ENCODE results near the gene CDYL2.

The CDYL2 gene

GRCh38 chr16:80604600-80605355, 199.6 kb downstream of the CDYL2 start:
- Histone ChIP-seq H3K36me3 (ENCODE audit: control insufficient read depth in 2 of 2, insufficient read depth in 2 of 2, low read length in 2 of 2) (no peaks in the 10 kb centered on the region), H3K27me3 (ENCODE audit: control insufficient read depth in 1 of 2, insufficient read depth in 2 of 2, low read length in 2 of 2) (no peaks in the 10 kb centered on the region), H3K9me3 (ENCODE audit: control insufficient read depth in 2 of 2, low read length in 2 of 2) (no peaks in the 10 kb centered on the region), H3K27ac (ENCODE audit: low read length) (no peak overlapping the region), H3K9ac (ENCODE audit: low read length in 2 of 2) (no peak overlapping the region), H3K4me3 (ENCODE audit: low read length in 2 of 2) (no peak overlapping the region), H3K4me1 (ENCODE audit: control insufficient read depth, insufficient read depth, low read length) (no peaks in the 10 kb centered on the region)

GRCh38 chr16:80602894-80603293, 201.5 kb downstream of the CDYL2 start:
- Histone ChIP-seq H3K9ac (ENCODE audit: low read length in 2 of 2) (no peak overlapping the region), H3K36me3 (ENCODE audit: control insufficient read depth in 2 of 2, insufficient read depth in 2 of 2, low read length in 2 of 2) (no peaks in the 10 kb centered on the region), H3K27ac (ENCODE audit: low read length) (no peak overlapping the region), H3K4me1 (ENCODE audit: control insufficient read depth, insufficient read depth, low read length) (no peaks in the 10 kb centered on the region), H3K27me3 (ENCODE audit: control insufficient read depth in 1 of 2, insufficient read depth in 2 of 2, low read length in 2 of 2) (no peaks in the 10 kb centered on the region), H3K9me3 (ENCODE audit: control insufficient read depth in 2 of 2, low read length in 2 of 2) (no peaks in the 10 kb centered on the region), H3K4me3 (ENCODE audit: low read length in 2 of 2) (no peak overlapping the region)

DNA sequence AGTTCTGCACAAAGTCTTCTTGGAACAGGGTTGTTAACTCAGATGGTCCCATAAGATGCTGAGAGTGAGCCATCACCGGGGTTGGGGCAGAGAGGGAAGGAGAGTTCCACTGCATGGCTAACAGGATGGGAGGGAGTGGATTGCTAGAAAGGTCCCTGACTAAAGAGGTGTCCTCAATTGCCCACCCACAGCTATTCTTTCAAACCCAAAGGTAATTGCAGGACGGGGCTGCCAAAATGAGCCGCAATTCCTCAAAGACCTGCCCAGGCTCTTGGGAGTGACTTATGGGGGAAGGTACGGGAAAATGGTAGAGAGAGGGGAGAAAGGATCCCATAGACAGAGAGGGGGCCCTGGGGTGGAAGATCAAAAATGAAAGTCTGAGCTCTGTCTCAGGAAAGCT, 203.2 kb downstream of the CDYL2 start:
- Histone ChIP-seq H3K9ac (ENCODE audit: low read length in 2 of 2) (no peak overlapping the region), H3K4me1 (ENCODE audit: control insufficient read depth, insufficient read depth, low read length) (no peaks in the 10 kb centered on the region), H3K27me3 (ENCODE audit: control insufficient read depth in 1 of 2, insufficient read depth in 2 of 2, low read length in 2 of 2) (no peaks in the 10 kb centered on the region), H3K9me3 (ENCODE audit: control insufficient read depth in 2 of 2, low read length in 2 of 2) (no peaks in the 10 kb centered on the region), H3K4me3 (ENCODE audit: low read length in 2 of 2) (no peak overlapping the region), H3K27ac (ENCODE audit: low read length) (no peak overlapping the region), H3K36me3 (ENCODE audit: control insufficient read depth in 2 of 2, insufficient read depth in 2 of 2, low read length in 2 of 2) (no peaks in the 10 kb centered on the region)

GRCh38 chr16:80599466-80599865, 204.9 kb downstream of the CDYL2 start:
- H3K36me3 ChIP-seq (ENCODE audit: control insufficient read depth in 2 of 2, insufficient read depth in 2 of 2, low read length in 2 of 2), result no peaks in the 10 kb centered on the region
- no peaks in the 10 kb centered on the region for H3K4me1 ChIP-seq (ENCODE audit: control insufficient read depth, insufficient read depth, low read length)
- no peak overlapping the region for H3K9ac ChIP-seq (ENCODE audit: low read length in 2 of 2)
- no peak overlapping the region for H3K4me3 ChIP-seq (ENCODE audit: low read length in 2 of 2)
- H3K27me3 ChIP-seq (ENCODE audit: control insufficient read depth in 1 of 2, insufficient read depth in 2 of 2, low read length in 2 of 2), result no peaks in the 10 kb centered on the region
- no peak overlapping the region for H3K27ac ChIP-seq (ENCODE audit: low read length)
- H3K9me3 ChIP-seq (ENCODE audit: control insufficient read depth in 2 of 2, low read length in 2 of 2), result no peaks in the 10 kb centered on the region

DNA sequence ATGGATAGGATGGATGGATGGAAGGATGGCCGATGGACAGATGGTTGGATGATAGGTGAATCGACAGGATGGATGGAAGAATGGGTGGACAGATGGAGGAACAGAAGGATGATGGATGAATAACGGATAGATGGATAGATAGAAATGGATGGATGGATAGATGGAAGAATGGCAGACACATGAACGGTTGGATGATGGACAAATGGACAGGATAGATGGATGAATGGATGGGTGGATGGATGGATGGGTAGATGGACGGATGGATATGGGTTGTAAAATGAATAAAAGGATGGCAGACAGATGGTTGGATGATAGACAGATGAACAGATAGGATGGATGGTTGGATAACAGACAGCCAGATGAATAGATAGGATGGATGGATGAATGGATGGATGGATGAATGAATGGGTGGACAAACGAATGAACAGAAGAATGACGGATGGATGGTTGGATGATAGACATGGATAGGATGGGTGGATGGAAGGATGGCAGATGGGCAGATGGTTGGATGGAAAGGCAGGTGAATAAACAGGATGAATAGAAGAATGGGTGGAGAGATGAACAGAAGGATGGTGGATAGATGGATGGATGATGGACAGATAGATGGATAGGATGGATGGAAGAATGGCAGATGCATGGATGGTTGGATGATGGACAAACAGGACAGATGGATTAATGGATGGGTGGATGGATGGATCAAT, 207.7 kb downstream of the CDYL2 start:
- Histone ChIP-seq H3K9ac (ENCODE audit: low read length in 2 of 2) (no peak overlapping the region), H3K4me1 (ENCODE audit: control insufficient read depth, insufficient read depth, low read length) (no peaks in the 10 kb centered on the region), H3K4me3 (ENCODE audit: low read length in 2 of 2) (no peak overlapping the region), H3K36me3 (ENCODE audit: control insufficient read depth in 2 of 2, insufficient read depth in 2 of 2, low read length in 2 of 2) (no peaks in the 10 kb centered on the region), H3K9me3 (ENCODE audit: control insufficient read depth in 2 of 2, low read length in 2 of 2) (no peaks in the 10 kb centered on the region), H3K27me3 (ENCODE audit: control insufficient read depth in 1 of 2, insufficient read depth in 2 of 2, low read length in 2 of 2) (no peaks in the 10 kb centered on the region), H3K27ac (ENCODE audit: low read length) (no peak overlapping the region)

- Histone ChIP-seq H3K36me3 (ENCODE audit: control insufficient read depth in 2 of 2, insufficient read depth in 2 of 2, low read length in 2 of 2) (no peaks in the 10 kb centered on the region), H3K27me3 (ENCODE audit: control insufficient read depth in 1 of 2, insufficient read depth in 2 of 2, low read length in 2 of 2) (no peaks in the 10 kb centered on the region), H3K4me1 (ENCODE audit: control insufficient read depth, insufficient read depth, low read length) (no peaks in the 10 kb centered on the region), H3K9ac (ENCODE audit: low read length in 2 of 2) (no peak overlapping the region), H3K27ac (ENCODE audit: low read length) (no peak overlapping the region), H3K9me3 (ENCODE audit: control insufficient read depth in 2 of 2, low read length in 2 of 2) (peaks cover 0 to 2% of the 10 kb centered on the region in 2 donors), H3K4me3 (ENCODE audit: low read length in 2 of 2) (no peak overlapping the region)
These were observed 209.6 kb downstream of the CDYL2 start for GRCh38 chr16:80594756-80595155.

GRCh38 chr16:80592273-80592672, 212.1 kb downstream of the CDYL2 start:
- Histone ChIP-seq H3K9me3 (ENCODE audit: control insufficient read depth in 2 of 2, low read length in 2 of 2) (peaks cover 0 to 2% of the 10 kb centered on the region in 2 donors), H3K27me3 (ENCODE audit: control insufficient read depth in 1 of 2, insufficient read depth in 2 of 2, low read length in 2 of 2) (no peaks in the 10 kb centered on the region), H3K4me1 (ENCODE audit: control insufficient read depth, insufficient read depth, low read length) (no peaks in the 10 kb centered on the region), H3K36me3 (ENCODE audit: control insufficient read depth in 2 of 2, insufficient read depth in 2 of 2, low read length in 2 of 2) (no peaks in the 10 kb centered on the region), H3K4me3 (ENCODE audit: low read length in 2 of 2) (no peak overlapping the region), H3K27ac (ENCODE audit: low read length) (no peak overlapping the region), H3K9ac (ENCODE audit: low read length in 2 of 2) (no peak overlapping the region)

DNA sequence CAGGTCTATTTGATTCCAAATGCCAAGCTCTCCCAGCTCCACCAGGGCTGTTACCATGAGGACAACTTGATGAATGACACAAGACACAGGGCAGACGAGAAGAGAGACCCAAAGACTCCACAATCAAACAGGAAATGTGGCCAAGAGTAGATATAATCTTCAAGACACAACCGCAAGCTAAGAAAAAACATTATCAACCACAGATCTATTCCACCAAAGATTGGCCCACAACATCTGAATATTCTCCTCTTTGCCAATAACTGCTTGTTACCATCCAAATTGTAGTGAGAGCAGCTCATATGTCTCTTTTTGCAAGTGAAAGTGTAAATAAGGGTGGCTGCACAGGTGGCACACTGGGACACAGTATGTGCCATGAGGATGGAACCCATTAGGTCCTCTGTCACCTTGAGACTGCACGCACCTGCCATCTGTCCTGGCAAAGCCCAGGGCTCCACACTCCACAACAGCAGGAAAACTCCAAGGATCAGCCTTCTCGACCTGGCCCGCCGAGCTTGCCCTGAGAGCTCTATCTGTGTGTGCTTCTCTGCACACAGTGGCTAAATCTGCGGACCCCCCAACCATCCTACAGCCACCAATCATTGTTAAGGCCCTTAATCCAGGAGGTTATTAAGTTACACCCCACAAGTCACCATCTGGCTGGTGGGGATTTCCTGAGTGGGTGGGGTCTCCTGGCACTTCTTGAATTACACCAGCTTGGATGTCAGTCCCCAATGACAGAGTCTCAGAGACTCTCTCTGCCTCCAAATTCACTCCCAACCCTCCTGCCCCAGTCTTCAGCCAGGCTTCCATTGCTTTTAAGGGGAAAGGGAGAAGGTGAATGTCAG, 213.1 kb downstream of the CDYL2 start:
- no peaks in the 10 kb centered on the region for H3K27me3 ChIP-seq (ENCODE audit: control insufficient read depth in 1 of 2, insufficient read depth in 2 of 2, low read length in 2 of 2)
- no peak overlapping the region for H3K9ac ChIP-seq (ENCODE audit: low read length in 2 of 2)
- H3K4me1 ChIP-seq (ENCODE audit: control insufficient read depth, insufficient read depth, low read length), result no peaks in the 10 kb centered on the region
- peaks cover 0 to 2% of the 10 kb centered on the region in 2 donors for H3K9me3 ChIP-seq (ENCODE audit: control insufficient read depth in 2 of 2, low read length in 2 of 2)
- H3K4me3 ChIP-seq (ENCODE audit: low read length in 2 of 2), result no peak overlapping the region
- no peak overlapping the region for H3K27ac ChIP-seq (ENCODE audit: low read length)
- H3K36me3 ChIP-seq (ENCODE audit: control insufficient read depth in 2 of 2, insufficient read depth in 2 of 2, low read length in 2 of 2), result no peaks in the 10 kb centered on the region

DNA sequence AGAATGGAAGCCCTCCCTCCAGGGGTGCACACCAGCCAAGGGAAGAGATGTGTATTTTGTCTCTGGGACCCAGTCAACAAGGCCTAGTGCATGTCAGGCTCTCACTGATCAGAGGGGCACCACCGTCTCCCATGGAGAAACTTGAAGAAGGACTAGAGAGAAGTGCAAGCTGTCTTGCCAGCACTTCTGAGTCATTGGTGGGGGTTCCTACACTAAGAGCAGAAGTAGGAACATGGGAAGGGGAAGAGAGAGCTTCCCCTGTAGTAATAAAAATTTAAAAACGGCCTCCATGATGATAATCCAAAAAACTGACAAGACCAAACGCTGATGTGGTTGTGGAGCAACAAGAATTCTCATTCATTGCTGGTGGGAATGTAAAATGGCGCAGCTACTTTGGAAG, 217.3 kb downstream of the CDYL2 start:
- Histone ChIP-seq H3K9ac (ENCODE audit: low read length in 2 of 2) (no peak overlapping the region), H3K9me3 (ENCODE audit: control insufficient read depth in 2 of 2, low read length in 2 of 2) (peaks cover 0 to 2% of the 10 kb centered on the region in 2 donors), H3K27me3 (ENCODE audit: control insufficient read depth in 1 of 2, insufficient read depth in 2 of 2, low read length in 2 of 2) (no peaks in the 10 kb centered on the region), H3K36me3 (ENCODE audit: control insufficient read depth in 2 of 2, insufficient read depth in 2 of 2, low read length in 2 of 2) (no peaks in the 10 kb centered on the region), H3K27ac (ENCODE audit: low read length) (no peak overlapping the region), H3K4me1 (ENCODE audit: control insufficient read depth, insufficient read depth, low read length) (no peaks in the 10 kb centered on the region), H3K4me3 (ENCODE audit: low read length in 2 of 2) (no peak overlapping the region)

GRCh38 chr16:80586476-80586875, 217.9 kb downstream of the CDYL2 start:
- H3K4me3 ChIP-seq (ENCODE audit: low read length in 2 of 2), result no peak overlapping the region
- H3K4me1 ChIP-seq (ENCODE audit: control insufficient read depth, insufficient read depth, low read length), result no peaks in the 10 kb centered on the region
- no peaks in the 10 kb centered on the region for H3K27me3 ChIP-seq (ENCODE audit: control insufficient read depth in 1 of 2, insufficient read depth in 2 of 2, low read length in 2 of 2)
- H3K9ac ChIP-seq (ENCODE audit: low read length in 2 of 2), result no peak overlapping the region
- no peaks in the 10 kb centered on the region for H3K36me3 ChIP-seq (ENCODE audit: control insufficient read depth in 2 of 2, insufficient read depth in 2 of 2, low read length in 2 of 2)
- peaks cover 0 to 2% of the 10 kb centered on the region in 2 donors for H3K9me3 ChIP-seq (ENCODE audit: control insufficient read depth in 2 of 2, low read length in 2 of 2)
- no peak overlapping the region for H3K27ac ChIP-seq (ENCODE audit: low read length)
